Measurements from ENCODE around the gene YEATS4.

Gene YEATS4

GRCh38 chr12:69368171-69368570 lies 8.6 kb downstream of the YEATS4 start:
- TF ChIP-seq, protein P1, sequence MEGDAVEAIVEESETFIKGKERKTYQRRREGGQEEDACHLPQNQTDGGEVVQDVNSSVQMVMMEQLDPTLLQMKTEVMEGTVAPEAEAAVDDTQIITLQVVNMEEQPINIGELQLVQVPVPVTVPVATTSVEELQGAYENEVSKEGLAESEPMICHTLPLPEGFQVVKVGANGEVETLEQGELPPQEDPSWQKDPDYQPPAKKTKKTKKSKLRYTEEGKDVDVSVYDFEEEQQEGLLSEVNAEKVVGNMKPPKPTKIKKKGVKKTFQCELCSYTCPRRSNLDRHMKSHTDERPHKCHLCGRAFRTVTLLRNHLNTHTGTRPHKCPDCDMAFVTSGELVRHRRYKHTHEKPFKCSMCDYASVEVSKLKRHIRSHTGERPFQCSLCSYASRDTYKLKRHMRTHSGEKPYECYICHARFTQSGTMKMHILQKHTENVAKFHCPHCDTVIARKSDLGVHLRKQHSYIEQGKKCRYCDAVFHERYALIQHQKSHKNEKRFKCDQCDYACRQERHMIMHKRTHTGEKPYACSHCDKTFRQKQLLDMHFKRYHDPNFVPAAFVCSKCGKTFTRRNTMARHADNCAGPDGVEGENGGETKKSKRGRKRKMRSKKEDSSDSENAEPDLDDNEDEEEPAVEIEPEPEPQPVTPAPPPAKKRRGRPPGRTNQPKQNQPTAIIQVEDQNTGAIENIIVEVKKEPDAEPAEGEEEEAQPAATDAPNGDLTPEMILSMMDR (IDR thresholded peaks at IDR 0.05; ENCODE audit: low read depth, low read length) = no peak
- no peak overlapping the region for H3K4me3 ChIP-seq (ENCODE audit: low read depth, low read length)

DNA sequence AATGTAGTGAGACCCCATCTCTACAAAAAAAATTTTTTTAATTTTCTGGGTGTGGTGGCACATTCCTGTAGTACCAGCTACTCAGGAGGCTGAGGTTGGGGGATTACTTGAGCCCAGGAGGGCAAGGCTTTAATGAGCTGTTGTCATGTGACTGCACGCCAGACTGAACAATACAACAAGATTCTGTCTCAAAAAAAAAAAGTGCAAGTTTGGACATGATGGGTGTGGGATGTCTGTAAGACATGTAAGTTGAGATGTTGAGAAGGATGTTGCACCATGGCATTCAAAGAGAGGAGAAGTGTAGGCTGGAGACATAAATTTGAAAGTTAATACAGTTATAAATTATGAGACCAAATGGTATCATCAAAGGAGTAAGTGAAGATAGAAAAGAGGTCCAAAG lies 23.5 kb downstream of the YEATS4 start:
- TF ChIP-seq, protein P1 (IDR thresholded peaks at IDR 0.05; ENCODE audit: low read depth, low read length) = no peak
- no peak overlapping the region for H3K4me3 ChIP-seq (ENCODE audit: low read depth, low read length)

GRCh38 chr12:69385038-69385437 lies 25.5 kb downstream of the YEATS4 start:
- TF ChIP-seq, protein P1 (IDR thresholded peaks at IDR 0.05; ENCODE audit: low read depth, low read length) = no peak
- no peak overlapping the region for H3K4me3 ChIP-seq (ENCODE audit: low read depth, low read length)

GRCh38 chr12:69386921-69387320 lies 27.4 kb downstream of the YEATS4 start:
- H3K4me3 ChIP-seq (ENCODE audit: low read depth, low read length) = no peak overlapping the region
- TF ChIP-seq, protein P1 (IDR thresholded peaks at IDR 0.05; ENCODE audit: low read depth, low read length) = no peak

- no peak overlapping the region for H3K4me3 ChIP-seq (ENCODE audit: low read depth, low read length)
- TF ChIP-seq, protein P1 (IDR thresholded peaks at IDR 0.05; ENCODE audit: low read depth, low read length) = peak; percentile 29; the same call in 1 of the 2 replicates
These were observed 28.8 kb downstream of the YEATS4 start for GRCh38 chr12:69388371-69388770.

DNA sequence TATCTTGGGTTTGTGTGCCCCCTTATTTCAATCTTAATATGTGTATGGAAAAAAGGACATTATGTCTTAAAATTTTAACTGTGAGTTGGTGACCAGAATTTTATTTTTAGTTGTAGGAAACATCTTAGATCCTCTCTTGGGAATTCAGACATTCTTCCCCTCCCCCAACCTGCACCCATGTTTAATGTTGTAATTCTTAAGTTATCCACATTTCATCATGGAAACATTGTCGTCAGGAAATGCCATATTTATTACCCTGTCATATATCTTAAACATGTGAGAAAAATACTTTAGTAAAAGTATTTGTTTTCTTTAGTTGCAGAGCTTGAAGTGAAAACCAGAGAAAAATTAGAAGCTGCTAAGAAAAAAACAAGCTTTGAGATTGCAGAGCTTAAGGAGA lies 30.3 kb downstream of the YEATS4 start:
- H3K4me3 ChIP-seq (ENCODE audit: low read depth, low read length) = no peak overlapping the region
- TF ChIP-seq, protein P1 (IDR thresholded peaks at IDR 0.05; ENCODE audit: low read depth, low read length) = no peak

DNA sequence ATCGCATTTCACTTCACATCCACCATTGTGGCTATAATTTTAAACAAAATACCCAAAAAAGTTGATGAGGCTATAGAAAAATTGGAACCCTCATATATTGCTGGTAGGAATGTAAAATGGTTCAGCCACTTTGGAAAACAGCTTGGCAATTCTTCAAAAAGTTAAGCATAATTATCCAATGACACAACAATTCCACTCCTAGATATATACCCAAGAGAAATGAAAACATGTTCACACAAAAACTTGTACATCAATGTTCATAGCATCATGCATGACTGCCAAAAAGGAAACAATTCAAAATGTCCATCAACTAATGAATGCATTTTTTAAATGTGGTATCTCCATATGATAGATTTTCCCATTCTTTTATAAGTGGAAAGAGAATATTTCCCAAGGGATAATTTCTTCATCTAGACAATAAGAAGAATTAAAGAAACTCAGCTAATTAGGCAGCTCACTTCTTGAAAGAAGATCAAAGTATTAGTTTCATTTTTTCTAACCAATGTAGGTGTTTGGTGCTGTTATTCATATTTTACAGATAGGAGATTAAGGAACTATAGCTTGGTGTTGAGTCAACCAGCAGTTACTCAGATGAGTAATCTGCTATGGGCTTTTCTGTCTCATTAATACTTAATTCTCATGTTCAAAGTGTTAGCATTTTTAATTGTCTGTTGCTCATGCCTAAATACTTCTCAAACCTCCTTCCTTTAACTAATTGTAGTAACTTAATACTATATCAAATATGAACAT lies 32.8 kb downstream of the YEATS4 start:
- TF ChIP-seq, protein P1 (IDR thresholded peaks at IDR 0.05; ENCODE audit: low read depth, low read length) = no peak

More for the DNA sequence above, 32.8 kb downstream of the YEATS4 start:
- H3K4me3 ChIP-seq (ENCODE audit: low read depth, low read length) = no peak overlapping the region

Data from WI38 (cell line).